GM21367 (cell line): Measurements from ENCODE around the gene MAMDC4.
"Not testable (repeated sequence)": the region's sequence is repeated elsewhere in the genome, so short reads cannot be mapped to it uniquely, and the experiment has no call there.

ENCODE experiments used
- ATAC-seq: cut with Tn5 transposase; IDR thresholded peaks from one replicate; pipeline ENCODE4 v1.9.1; 2021; ENCODE audit not compliant: unreplicated experiment

Gene MAMDC4

GRCh38 chr9:136838314-136839228, 13.6 kb upstream of the MAMDC4 start:
- ATAC-seq = no peak

- no peak for ATAC-seq
Measured at GRCh38 chr9:136839229-136840139, 12.7 kb upstream of the MAMDC4 start.

GRCh38 chr9:136840140-136840876, 11.8 kb upstream of the MAMDC4 start:
- no peak for ATAC-seq

- no peak for ATAC-seq
Measured at GRCh38 chr9:136840877-136841645, 11.1 kb upstream of the MAMDC4 start.

- ATAC-seq = not testable (repeated sequence)
Measured at GRCh38 chr9:136841646-136842379, 10.3 kb upstream of the MAMDC4 start.

GRCh38 chr9:136842380-136842948, 9.7 kb upstream of the MAMDC4 start, which contains the start of gene AJM1:
Gene AJM1 (plus strand): TSS chr9:136842478. CDS start chr9:136844415, 1,937 bp downstream.
- ATAC-seq = peak; percentile 55

GRCh38 chr9:136843159-136843800, 8.9 kb upstream of the MAMDC4 start:
- not testable (repeated sequence) for ATAC-seq

GRCh38 chr9:136843801-136844740, 8.1 kb upstream of the MAMDC4 start:
- not testable (repeated sequence) for ATAC-seq

- no peak for ATAC-seq
Measured at GRCh38 chr9:136844761-136845464, 7.2 kb upstream of the MAMDC4 start.

- no peak for ATAC-seq
Measured at GRCh38 chr9:136845465-136846260, 6.5 kb upstream of the MAMDC4 start.

GRCh38 chr9:136846376-136847087, 5.6 kb upstream of the MAMDC4 start:
- ATAC-seq = no peak

GRCh38 chr9:136847088-136847825, 4.9 kb upstream of the MAMDC4 start:
- no peak for ATAC-seq

GRCh38 chr9:136847826-136848392, 4.2 kb upstream of the MAMDC4 start:
- ATAC-seq = no peak

GRCh38 chr9:136848393-136849037, 3.6 kb upstream of the MAMDC4 start:
- ATAC-seq = peak; percentile 1
